HS-5 (cell line): ENCODE data around the gene GPR39.

Experiments
- DNase-seq: peaks from one replicate; pipeline ENCODE4 v3.0.0-alpha.2; 2012; ENCODE audit warnings: low read depth

The GPR39 gene

DNA sequence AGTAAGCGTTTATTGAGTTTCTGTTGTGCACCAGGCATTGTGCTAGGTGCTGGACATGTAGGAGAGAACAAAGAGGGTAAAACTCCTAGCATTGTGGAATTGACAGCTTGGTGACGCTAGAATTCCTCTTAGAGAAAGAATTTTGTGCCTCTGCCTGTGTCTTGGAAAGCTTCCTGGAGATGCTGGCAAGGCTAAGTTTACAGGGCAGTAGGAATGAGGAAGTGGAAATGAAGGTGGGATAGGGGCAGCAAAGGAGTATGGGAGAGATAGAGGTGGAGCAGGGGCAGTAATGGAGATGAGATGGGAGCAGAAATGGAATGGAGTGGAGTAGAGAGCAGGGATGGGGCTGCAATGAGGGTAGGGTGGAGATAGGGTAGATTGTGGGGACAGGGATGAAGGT, 29.8 kb downstream of the GPR39 start:
- no peak for DNase-seq

GRCh38 chr2:132448331-132448730, 31.7 kb downstream of the GPR39 start:
- DNase-seq: no peak

DNA sequence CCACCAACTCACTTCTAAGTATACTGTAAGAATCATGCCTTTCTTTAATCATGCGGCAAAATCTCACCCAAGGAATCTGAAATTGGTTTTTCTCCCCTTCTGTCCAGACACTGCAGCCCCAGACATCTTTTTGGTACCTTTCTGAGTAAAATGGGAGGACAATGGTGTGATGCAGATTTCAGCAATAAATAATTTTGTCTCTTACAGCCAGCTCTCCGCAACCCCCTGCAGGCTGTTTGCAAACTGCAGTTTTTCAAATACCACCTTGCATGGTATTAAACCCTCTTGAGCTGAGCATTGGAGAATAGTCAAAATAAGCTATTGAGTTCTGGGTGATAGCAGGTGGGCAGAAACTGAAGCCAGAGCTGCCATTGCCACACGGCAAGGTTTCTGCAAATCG, 32.2 kb downstream of the GPR39 start:
- no peak for DNase-seq

DNA sequence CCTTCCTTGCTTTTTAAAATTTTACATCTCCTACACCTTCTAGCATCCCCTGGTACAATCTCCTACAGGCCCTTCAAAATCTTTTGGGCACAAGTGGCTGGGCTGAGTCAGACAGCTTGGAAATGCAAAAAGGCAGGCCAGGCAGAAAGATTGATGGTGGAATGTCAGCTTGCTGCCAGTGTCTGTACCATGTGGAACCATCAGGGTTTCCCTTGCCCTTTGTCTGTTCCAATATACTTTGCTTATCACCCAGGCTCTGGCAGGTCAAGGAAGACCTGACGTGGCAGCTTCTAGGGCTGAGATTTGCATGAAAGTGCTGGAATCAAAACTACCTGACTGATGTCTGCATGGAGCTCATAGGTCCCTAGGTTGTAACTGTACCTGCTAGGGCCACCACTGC, 33.3 kb downstream of the GPR39 start:
- no peak for DNase-seq

- no peak for DNase-seq
Observed at GRCh38 chr2:132460781-132461180, 44.2 kb downstream of the GPR39 start.

GRCh38 chr2:132462236-132462635, 45.6 kb downstream of the GPR39 start:
- no peak for DNase-seq

DNA sequence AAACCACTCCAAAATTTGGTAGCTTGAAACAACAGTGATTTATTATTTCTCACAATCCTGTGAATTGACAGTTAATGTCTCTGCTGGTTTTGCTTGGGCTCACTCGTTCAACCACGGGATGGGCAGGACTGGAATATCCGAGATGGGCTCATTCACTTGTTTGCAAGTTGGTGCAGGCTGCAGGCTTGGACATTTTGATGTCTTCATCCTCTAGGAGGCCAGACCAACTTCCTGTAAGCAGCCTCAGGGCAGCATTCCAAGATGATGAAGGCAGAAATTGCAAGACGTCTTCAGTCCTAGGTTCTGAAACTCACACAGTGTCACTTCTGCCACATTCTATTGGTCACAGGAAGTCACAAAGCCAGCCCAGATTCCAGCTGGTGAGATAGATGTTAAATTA, 47.1 kb downstream of the GPR39 start:
- no peak for DNase-seq

DNA sequence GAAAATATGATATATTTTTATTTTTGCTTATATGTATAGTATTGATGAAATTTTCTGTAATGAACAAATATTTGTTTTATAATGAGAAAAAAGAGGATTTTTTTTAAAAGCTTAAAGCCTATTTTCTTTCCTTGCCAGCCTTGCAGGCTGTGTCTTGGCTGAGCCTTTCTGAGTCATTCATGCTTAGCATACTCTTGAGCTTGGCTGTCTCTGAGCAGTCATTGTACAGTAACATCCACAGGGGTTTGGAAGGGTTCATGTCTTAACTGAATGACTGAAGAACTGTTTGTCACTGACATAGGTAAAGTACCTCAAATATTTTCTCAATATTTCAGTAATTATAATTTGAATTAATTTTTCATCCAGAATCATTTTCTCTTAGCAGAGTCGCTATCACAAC, 49.3 kb downstream of the GPR39 start:
- no peak for DNase-seq

DNA sequence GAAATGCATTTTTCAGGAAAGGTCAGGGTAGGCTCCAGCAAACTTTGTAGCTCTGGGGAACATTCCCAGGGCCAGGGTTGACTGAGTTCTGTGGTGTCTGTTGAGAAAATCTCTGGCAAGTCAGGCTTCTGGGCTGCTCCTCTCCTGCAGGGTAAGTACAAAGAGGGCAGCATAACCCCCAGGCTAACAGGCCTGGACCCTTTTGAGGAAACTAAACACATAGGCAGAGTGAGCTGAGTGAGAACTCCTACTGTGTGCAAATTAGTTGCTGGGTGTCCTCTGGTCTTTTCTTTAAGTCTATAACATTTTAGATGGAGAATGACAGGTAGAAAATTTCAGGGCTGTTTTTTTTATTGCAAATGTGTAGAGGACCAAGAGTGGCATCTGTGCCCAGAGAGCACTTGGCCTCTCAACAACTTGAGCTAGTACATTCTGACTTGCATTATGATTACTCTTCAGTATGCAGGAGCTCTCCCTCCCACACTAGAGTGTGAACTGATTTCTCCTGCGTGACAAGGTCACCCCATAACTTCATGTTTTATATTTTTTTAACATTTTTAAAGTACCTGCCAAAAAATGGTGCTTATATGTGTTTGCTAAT, 49.9 kb downstream of the GPR39 start:
- DNase-seq: no peak

DNA sequence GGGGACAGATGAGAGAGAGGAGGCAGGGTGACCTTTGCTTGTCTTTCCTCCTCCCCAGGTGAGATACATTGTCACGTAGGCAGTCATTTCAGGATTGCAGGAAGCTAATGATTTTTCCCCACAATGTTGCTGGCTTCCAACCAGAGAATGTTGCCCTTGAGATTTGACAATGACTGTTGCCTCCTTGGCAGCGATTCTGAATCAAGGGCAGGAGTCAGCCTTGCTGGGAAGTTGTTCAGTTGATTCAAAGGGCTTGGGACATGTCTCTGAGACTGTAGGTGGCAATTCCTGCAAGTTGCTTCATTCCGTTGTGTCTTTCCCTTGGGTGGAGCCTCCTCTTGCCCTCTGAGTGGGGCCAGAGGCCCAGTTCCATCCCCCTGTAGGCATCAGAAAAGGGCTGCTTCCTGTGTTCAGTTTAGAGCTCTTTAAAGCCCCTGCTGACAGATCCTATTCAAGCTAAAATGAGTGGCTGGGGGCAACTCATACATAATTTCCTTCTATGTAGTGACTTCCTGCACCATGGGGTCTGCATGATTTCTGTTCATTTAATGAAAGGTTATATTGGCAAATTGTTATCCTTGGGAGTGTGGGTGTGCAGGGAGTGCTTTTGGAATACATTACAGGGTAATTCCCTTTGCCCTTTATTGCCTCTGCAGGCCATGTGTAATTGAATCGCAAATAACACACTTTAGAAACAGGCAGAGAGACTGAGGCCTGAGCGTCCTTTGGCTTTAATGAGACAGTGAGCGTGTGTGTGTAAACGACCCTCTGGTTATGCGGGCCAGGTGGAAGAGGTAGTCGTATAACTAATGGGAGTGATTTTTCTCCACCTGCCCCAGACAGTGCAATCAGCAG, 52.4 kb downstream of the GPR39 start:
- DNase-seq: no peak

DNA sequence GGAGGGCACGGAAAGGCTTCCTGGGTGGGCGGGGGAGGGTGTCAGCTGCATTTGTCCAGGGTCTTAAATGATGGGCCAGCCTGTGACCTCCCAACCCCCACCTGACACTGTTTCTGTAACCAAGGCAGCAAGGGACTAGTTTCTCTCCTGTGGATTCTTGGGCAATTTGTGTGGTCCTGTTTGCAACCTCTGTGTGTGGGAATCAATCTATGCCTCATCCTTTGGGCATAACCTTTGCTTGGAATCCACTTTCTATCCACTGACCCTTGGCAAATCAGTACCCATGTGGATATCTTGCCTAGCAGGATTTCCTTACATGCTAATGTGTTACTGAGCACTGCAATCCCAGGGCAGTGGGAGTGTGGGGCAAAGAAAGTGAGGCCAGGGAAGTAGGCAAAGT, 54.1 kb downstream of the GPR39 start:
- no peak for DNase-seq

DNA sequence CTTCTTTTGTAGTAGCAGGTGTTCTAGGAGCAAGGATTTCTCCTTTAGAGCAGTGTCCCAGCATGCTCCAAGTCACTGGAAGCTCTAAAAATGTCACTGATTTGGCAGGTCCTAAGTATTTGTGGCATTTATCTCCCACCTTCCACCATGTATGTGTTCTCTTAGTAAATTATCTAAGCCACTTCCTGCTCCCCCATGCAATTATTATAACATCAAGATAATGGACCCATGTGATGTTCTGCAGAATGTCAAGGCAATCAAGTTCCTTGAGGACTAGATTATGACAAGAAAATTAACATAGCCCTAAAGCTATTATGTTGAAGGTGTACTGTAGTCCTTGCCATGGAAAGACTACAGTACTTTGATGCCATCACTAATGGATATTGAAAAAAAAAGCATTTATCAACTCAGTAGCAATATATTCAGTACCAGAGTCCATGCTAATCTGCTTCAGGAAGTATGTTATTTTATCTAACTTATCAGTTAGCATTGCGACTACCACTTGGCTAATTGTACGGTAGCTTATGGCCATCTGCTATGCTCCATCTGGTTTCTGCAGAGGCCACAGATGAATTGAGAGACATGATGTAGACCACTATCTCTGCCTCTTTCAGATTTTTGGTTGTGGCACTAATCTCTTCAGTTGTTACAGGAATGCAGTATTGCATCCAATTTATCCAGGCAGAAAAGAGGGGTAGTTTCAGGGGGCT, 56.7 kb downstream of the GPR39 start:
- DNase-seq: no peak

GRCh38 chr2:132475615-132476014, 59.0 kb downstream of the GPR39 start:
- no peak for DNase-seq

DNA sequence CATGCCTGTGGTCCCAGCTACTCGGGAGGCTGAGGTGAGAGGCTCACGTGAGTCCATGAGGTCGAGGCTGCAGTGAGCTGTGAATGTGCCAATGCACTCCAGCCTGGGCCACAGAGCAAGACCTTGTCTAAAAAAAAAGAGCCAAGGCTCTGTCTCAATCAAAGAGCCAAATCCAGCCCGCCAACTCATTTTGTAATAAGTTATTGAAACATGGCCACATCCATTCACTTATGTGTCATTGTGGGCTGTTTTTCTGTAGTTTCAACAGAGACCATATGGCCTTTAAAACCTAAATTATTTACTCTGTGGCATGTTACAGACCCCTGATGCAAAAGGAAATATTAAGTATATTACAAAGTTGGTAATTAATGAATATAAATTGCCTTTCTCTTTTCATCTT, 60.8 kb downstream of the GPR39 start:
- DNase-seq: peak; percentile 13

- DNase-seq: peak; percentile 51
Observed at GRCh38 chr2:132477962-132478361, 61.4 kb downstream of the GPR39 start.

DNA sequence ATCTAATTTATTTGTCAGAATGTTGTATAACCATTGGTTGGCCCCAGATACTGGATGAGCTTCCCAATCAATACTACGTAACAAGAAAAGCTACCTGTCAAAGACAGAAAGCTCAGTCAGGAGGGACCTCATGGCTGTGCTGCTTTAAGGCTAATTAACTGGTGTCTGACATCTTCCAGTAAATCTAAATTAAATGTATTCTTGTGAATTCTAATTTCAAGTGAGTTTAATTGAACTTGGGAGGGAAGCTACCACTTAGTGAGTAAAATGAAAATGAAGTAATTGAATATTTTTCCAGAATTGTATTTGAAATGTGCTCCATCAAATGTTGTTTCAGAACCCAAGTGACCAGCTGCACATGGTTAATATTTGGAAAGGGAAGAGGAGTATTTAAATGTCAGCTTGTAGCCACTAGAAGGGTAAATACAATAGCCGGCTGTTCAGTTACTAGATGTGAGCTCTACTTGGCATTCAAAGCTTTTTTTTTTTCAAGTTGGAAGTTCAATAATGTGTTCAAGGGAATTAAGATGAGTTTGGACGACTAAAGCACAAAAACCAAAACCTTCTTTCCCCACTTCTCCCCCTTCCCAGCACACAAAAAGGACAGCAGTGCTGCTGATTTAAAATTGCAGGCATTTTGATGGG, 62.0 kb downstream of the GPR39 start:
- DNase-seq: no peak

GRCh38 chr2:132479155-132479554, 62.5 kb downstream of the GPR39 start:
- DNase-seq: no peak

DNA sequence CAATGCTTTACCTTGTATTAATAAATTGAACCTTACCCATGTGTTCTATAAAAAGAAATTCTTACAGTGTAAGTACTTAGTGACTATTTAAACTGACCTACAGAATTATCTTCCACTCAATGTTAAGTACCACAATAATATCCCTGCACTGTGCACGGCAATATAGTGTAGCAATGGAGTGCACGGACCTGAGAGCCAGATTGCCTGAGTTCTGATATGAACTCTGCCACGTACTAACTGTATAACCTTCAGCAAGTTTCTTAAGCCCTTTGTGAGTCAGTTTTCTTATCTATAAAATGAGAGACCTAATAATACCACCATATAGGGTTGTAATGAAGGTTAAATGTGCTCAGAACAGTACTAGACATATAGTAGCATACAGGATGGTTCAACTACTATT, 66.2 kb downstream of the GPR39 start:
- no peak for DNase-seq

GRCh38 chr2:132484144-132484543, 67.5 kb downstream of the GPR39 start:
- DNase-seq: no peak

- no peak for DNase-seq
Observed at GRCh38 chr2:132488491-132488890, 71.9 kb downstream of the GPR39 start.

DNA sequence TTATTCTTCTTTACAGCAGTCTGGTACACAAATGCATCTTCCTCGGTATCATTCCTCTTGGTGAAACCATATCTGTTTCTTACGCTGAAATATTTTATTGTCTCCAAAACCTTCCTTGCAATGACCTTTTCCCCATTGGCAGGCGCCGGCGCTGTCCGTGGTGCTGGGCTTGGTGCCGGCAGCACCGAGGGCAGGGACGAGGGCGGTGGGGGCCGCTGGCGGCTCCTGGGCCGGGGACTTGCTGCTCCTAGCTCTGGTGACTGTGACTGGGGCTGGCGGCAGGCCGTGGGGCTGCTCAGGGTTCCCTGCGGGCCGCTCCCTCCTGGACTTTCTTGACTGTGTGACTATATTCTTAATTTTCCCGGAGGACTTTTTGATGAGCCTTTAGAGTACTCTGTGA, 72.5 kb downstream of the GPR39 start:
- DNase-seq: no peak

DNA sequence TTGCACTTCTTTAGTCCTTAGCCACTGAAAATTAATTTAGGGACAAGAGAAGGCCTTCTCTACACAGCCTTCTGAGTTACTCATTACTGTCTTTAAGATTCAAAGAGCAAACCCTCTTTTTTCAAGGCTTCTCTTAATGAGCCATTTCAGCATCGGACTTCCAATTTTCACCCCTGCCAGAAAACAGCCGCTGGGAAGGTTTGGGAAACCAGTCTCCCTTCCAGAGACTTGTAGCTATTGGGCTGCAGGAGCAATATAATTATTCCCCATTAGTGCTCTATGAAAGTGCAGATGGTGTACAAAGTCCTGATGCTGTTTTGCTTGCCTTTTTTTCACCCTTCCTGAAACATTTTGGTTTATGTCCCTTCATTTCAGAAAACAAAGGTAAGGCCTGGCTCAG, 79.3 kb downstream of the GPR39 start:
- DNase-seq: no peak

DNA sequence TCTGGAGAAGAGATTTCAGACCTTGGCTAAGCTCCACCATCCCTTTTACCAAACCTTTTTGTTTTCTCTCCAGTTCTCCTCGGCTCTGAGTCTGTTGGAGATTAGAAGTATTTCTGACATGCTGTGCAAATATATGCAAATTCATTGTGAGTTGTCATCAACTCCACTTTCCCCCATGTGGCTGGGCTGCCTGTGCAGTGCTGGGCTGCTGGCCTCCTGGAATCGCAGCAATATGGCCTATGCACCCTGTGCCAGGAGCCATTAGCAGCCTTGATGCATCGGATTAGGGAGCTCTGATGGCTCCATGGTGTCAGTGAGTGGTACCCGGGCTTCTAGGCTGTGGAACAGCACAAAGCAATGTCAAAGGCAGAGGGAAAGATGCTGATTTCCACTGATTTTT, 80.0 kb downstream of the GPR39 start:
- DNase-seq: no peak
